ENCODE results near the gene CAPS2.

GRCh38 chr12:75311369-75311768, 18.8 kb downstream of the CAPS2 start:
- TF ChIP-seq CTCF (conservative IDR thresholded peaks at IDR 0.05) = no peak
- TF ChIP-seq ZFX (IDR thresholded peaks at IDR 0.05) = no peak
